IPS-20b (cell line): ENCODE data around the gene RDH11.
"Not testable (repeated sequence)": the region's sequence is repeated elsewhere in the genome, so short reads cannot be mapped to it uniquely, and the experiment has no call there.

ENCODE experiments used
- H3K27ac ChIP-seq: one replicate; pipeline ENCODE4 v1.5.1; 2013; ENCODE audit warnings: low read length
- H3K27me3 ChIP-seq: 2 replicates; pipeline ENCODE4 v1.6.1; 2013; ENCODE audit warnings: mild to moderate bottlenecking, low read length, inconsistent platforms; ENCODE audit not compliant: insufficient read depth
- H3K36me3 ChIP-seq: 2 replicates; pipeline ENCODE4 v1.6.1; 2013; ENCODE audit warnings: low read depth, mild to moderate bottlenecking, inconsistent platforms, low read length, moderate library complexity; ENCODE audit not compliant: insufficient read depth
- H3K4me1 ChIP-seq: 2 replicates; pipeline ENCODE4 v1.6.1; 2013; ENCODE audit warnings: mild to moderate bottlenecking, control low read depth, inconsistent platforms, low read length, moderate library complexity; ENCODE audit not compliant: insufficient read depth
- H3K4me3 ChIP-seq: 2 replicates; pipeline ENCODE4 v1.5.1; 2013; ENCODE audit warnings: mild to moderate bottlenecking, low read length, inconsistent platforms
- H3K9ac ChIP-seq: 2 replicates; pipeline ENCODE4 v1.6.1; 2013; ENCODE audit warnings: low read depth, mild to moderate bottlenecking, inconsistent platforms, low read length, moderate library complexity
- H3K9me3 ChIP-seq: 2 replicates; pipeline ENCODE4 v1.6.1; 2013; ENCODE audit warnings: mild to moderate bottlenecking, low read depth, low read length, inconsistent platforms; ENCODE audit not compliant: insufficient read depth

Gene RDH11

GRCh38 chr14:67703997-67704396, 8.4 kb upstream of the RDH11 start:
- Histone ChIP-seq H3K36me3 (no peaks in the 10 kb centered on the region), H3K9ac (no peak overlapping the region), H3K27ac (no peak overlapping the region), H3K9me3 (peaks cover 14% of the 10 kb centered on the region), H3K4me1 (no peaks in the 10 kb centered on the region), H3K27me3 (no peaks in the 10 kb centered on the region), H3K4me3 (no peak overlapping the region)

- not testable (repeated sequence) for H3K36me3 ChIP-seq, H3K27me3 ChIP-seq, H3K9me3 ChIP-seq, H3K27ac ChIP-seq, H3K9ac ChIP-seq, H3K4me1 ChIP-seq, H3K4me3 ChIP-seq
Observed at GRCh38 chr14:67701492-67701891, 5.9 kb upstream of the RDH11 start, which contains the start of gene RDH12. TSS of gene RDH12 (plus strand) at chr14:67701886. CDS start at chr14:67722643, 20,757 bp downstream.

GRCh38 chr14:67698179-67698578, 2.6 kb upstream of the RDH11 start:
- Histone ChIP-seq H3K27ac (no peak overlapping the region), H3K4me1 (no peaks in the 10 kb centered on the region), H3K36me3 (peaks cover 7% of the 10 kb centered on the region; the same call in 1 of the 2 replicates), H3K4me3 (no peak overlapping the region), H3K9me3 (no peaks in the 10 kb centered on the region), H3K9ac (no peak overlapping the region), H3K27me3 (peaks cover 14% of the 10 kb centered on the region; the same call in 1 of the 2 replicates)

- Histone ChIP-seq H3K36me3 (peaks cover 19% of the 10 kb centered on the region), H3K27ac (no peak overlapping the region), H3K4me1 (no peaks in the 10 kb centered on the region), H3K9me3 (no peaks in the 10 kb centered on the region), H3K4me3 (no peak overlapping the region), H3K9ac (no peak overlapping the region), H3K27me3 (peaks cover 14% of the 10 kb centered on the region; the same call in 1 of the 2 replicates)
Observed at GRCh38 chr14:67697006-67697405, 1.4 kb upstream of the RDH11 start.

- H3K4me1 ChIP-seq, result no peaks in the 10 kb centered on the region
- peak overlapping the region; percentile 95 for H3K4me3 ChIP-seq
Observed at GRCh38 chr14:67694791-67695393, 672 bp downstream of the RDH11 start.

GRCh38 chr14:67690011-67690410, 5.6 kb downstream of the RDH11 start:
- no peaks in the 10 kb centered on the region for H3K27me3 ChIP-seq
- peaks cover 89% of the 10 kb centered on the region for H3K36me3 ChIP-seq
- no peak overlapping the region for H3K27ac ChIP-seq
- no peak overlapping the region for H3K4me3 ChIP-seq
- H3K9ac ChIP-seq, result no peak overlapping the region
- H3K4me1 ChIP-seq, result no peaks in the 10 kb centered on the region
- H3K9me3 ChIP-seq, result no peaks in the 10 kb centered on the region

More at GRCh38 chr14:67694791-67695393, 672 bp downstream of the RDH11 start:
- Histone ChIP-seq H3K27ac (peak overlapping the region; percentile 96), H3K27me3 (peaks cover 14% of the 10 kb centered on the region; the same call in 1 of the 2 replicates), H3K36me3 (peaks cover 40% of the 10 kb centered on the region), H3K9me3 (no peaks in the 10 kb centered on the region), H3K9ac (peak overlapping the region; percentile 97)

- H3K9ac ChIP-seq, result no peak overlapping the region
- H3K9me3 ChIP-seq, result no peaks in the 10 kb centered on the region
- H3K27me3 ChIP-seq, result no peaks in the 10 kb centered on the region
- no peaks in the 10 kb centered on the region for H3K4me1 ChIP-seq
- peaks cover 96% of the 10 kb centered on the region for H3K36me3 ChIP-seq
- H3K27ac ChIP-seq, result no peak overlapping the region
- H3K4me3 ChIP-seq, result no peak overlapping the region
Observed at GRCh38 chr14:67683842-67684241, 11.7 kb downstream of the RDH11 start.

- H3K27ac ChIP-seq, result no peak overlapping the region
- no peaks in the 10 kb centered on the region for H3K9me3 ChIP-seq
- H3K27me3 ChIP-seq, result no peaks in the 10 kb centered on the region
- H3K4me1 ChIP-seq, result no peaks in the 10 kb centered on the region
- peaks cover 95% of the 10 kb centered on the region for H3K36me3 ChIP-seq
- no peak overlapping the region for H3K9ac ChIP-seq
- no peak overlapping the region for H3K4me3 ChIP-seq
Observed at GRCh38 chr14:67680941-67681340, 14.6 kb downstream of the RDH11 start.

GRCh38 chr14:67680121-67680602, 15.4 kb downstream of the RDH11 start:
- H3K9me3 ChIP-seq, result no peaks in the 10 kb centered on the region
- peaks cover 87% of the 10 kb centered on the region for H3K36me3 ChIP-seq
- no peak overlapping the region for H3K27ac ChIP-seq
- H3K4me1 ChIP-seq, result no peaks in the 10 kb centered on the region
- H3K27me3 ChIP-seq, result no peaks in the 10 kb centered on the region
- H3K4me3 ChIP-seq, result no peak overlapping the region
- H3K9ac ChIP-seq, result no peak overlapping the region

GRCh38 chr14:67679006-67679405, 16.6 kb downstream of the RDH11 start:
- Histone ChIP-seq H3K4me1 (no peaks in the 10 kb centered on the region), H3K9me3 (no peaks in the 10 kb centered on the region), H3K4me3 (no peak overlapping the region), H3K9ac (no peak overlapping the region), H3K36me3 (peaks cover 76% of the 10 kb centered on the region), H3K27me3 (no peaks in the 10 kb centered on the region), H3K27ac (no peak overlapping the region)

GRCh38 chr14:67675219-67675582, 20.4 kb downstream of the RDH11 start:
- Histone ChIP-seq H3K4me3 (peak overlapping the region; percentile 91), H3K36me3 (peaks cover 40% of the 10 kb centered on the region), H3K27ac (no peak overlapping the region), H3K9me3 (no peaks in the 10 kb centered on the region), H3K4me1 (no peaks in the 10 kb centered on the region), H3K9ac (peak overlapping the region; percentile 90; the same call in 1 of the 2 replicates), H3K27me3 (no peaks in the 10 kb centered on the region)

GRCh38 chr14:67674480-67675218, 20.9 kb downstream of the RDH11 start, which contains the start of gene VTI1B:
TSS of gene VTI1B (minus strand) at chr14:67674632. CDS start at chr14:67674489, 143 bp downstream.
- H3K27me3 ChIP-seq, result no peaks in the 10 kb centered on the region
- H3K4me3 ChIP-seq, result peak within 1 kb of the TSS; percentile 91
- H3K36me3 ChIP-seq, result peaks cover 34% of the 10 kb centered on the region
- no peaks in the 10 kb centered on the region for H3K9me3 ChIP-seq
- no peaks in the 10 kb centered on the region for H3K4me1 ChIP-seq
- peak within 1 kb of the TSS; percentile 71 for H3K27ac ChIP-seq
- H3K9ac ChIP-seq, result peak within 1 kb of the TSS; percentile 90
